ENCODE results near the gene CAPN7.
"Not testable (repeated sequence)": the region's sequence is repeated elsewhere in the genome, so short reads cannot be mapped to it uniquely, and the experiment has no call there.

The CAPN7 gene

GRCh38 chr3:15166391-15166790 lies 39.7 kb upstream of the CAPN7 start:
- TF ChIP-seq ZNF8 (CRISPR knock-in tag; IDR thresholded peaks at IDR 0.05), result 0 out of 2 replicates have a peak, but pooled peaks have one; percentile 49

GRCh38 chr3:15171096-15171495 lies 35.0 kb upstream of the CAPN7 start:
- no peak for ATAC-seq

More at GRCh38 chr3:15166391-15166790, 39.7 kb upstream of the CAPN7 start:
- ATAC-seq, result not testable (repeated sequence)

GRCh38 chr3:15172806-15173205 lies 33.2 kb upstream of the CAPN7 start:
- TF ChIP-seq RARB (CRISPR knock-in tag; IDR thresholded peaks at IDR 0.05) (no peak), SNAI2 (CRISPR knock-in tag; IDR thresholded peaks at IDR 0.05) (no peak), ARNTL (CRISPR knock-in tag; IDR thresholded peaks at IDR 0.05; ENCODE audit: borderline replicate concordance, low read depth) (no peak), PATZ1 (CRISPR knock-in tag; IDR thresholded peaks at IDR 0.05; ENCODE audit: borderline replicate concordance) (no peak), POU6F1 (CRISPR knock-in tag; IDR thresholded peaks at IDR 0.05; ENCODE audit: borderline replicate concordance, low read depth) (no peak), BACH2 (CRISPR knock-in tag; IDR thresholded peaks at IDR 0.05; ENCODE audit: borderline replicate concordance) (no peak), ZFP3 (CRISPR knock-in tag; IDR thresholded peaks at IDR 0.05) (no peak), ZNF565 (CRISPR knock-in tag; conservative IDR thresholded peaks at IDR 0.05; ENCODE audit: low read depth) (no peak), CREB5 (CRISPR knock-in tag; IDR thresholded peaks at IDR 0.05; ENCODE audit: low read depth) (no peak)
- no peak for ATAC-seq

More at GRCh38 chr3:15171096-15171495, 35.0 kb upstream of the CAPN7 start:
- no peak for TF ChIP-seq ZFP3 (CRISPR knock-in tag; IDR thresholded peaks at IDR 0.05)
- no peak for TF ChIP-seq TOX (CRISPR knock-in tag; IDR thresholded peaks at IDR 0.05; ENCODE audit: borderline replicate concordance)
- TF ChIP-seq CREB5 (CRISPR knock-in tag; IDR thresholded peaks at IDR 0.05; ENCODE audit: low read depth), result no peak
- TF ChIP-seq PATZ1 (CRISPR knock-in tag; IDR thresholded peaks at IDR 0.05; ENCODE audit: borderline replicate concordance), result no peak
- TF ChIP-seq TSHZ2 (CRISPR knock-in tag; IDR thresholded peaks at IDR 0.05), result no peak
- no peak for TF ChIP-seq PPARA (CRISPR knock-in tag; IDR thresholded peaks at IDR 0.05; ENCODE audit: borderline replicate concordance)
- TF ChIP-seq ZNF70 (CRISPR knock-in tag; IDR thresholded peaks at IDR 0.05), result no peak
- no peak for TF ChIP-seq TCF4 (CRISPR knock-in tag; IDR thresholded peaks at IDR 0.05; ENCODE audit: borderline replicate concordance)
- TF ChIP-seq CSDC2 (CRISPR knock-in tag; IDR thresholded peaks at IDR 0.05), result no peak
- TF ChIP-seq ARNTL (CRISPR knock-in tag; IDR thresholded peaks at IDR 0.05; ENCODE audit: borderline replicate concordance, low read depth), result no peak
- no peak for TF ChIP-seq ZNF8 (CRISPR knock-in tag; IDR thresholded peaks at IDR 0.05)
- no peak for TF ChIP-seq ZNF565 (CRISPR knock-in tag; conservative IDR thresholded peaks at IDR 0.05; ENCODE audit: low read depth)
- no peak for TF ChIP-seq POU6F1 (CRISPR knock-in tag; IDR thresholded peaks at IDR 0.05; ENCODE audit: borderline replicate concordance, low read depth)

All from SK-N-SH treated with all-trans-retinoic acid at 6 μM for 48 hours (cell line).